Measurements from ENCODE around the gene DYTN. TPM values are rescaled to one million over a fixed set of nuclear protein-coding genes. Genes with fewer than 3 reads are reported as not detected.
A peak's percentile ranks its signal among the peaks of the same experiment; 100 is the strongest.
"Not testable (repeated sequence)": the region's sequence is repeated elsewhere in the genome, so short reads cannot be mapped to it uniquely, and the experiment has no call there.

DYTN gene
- polyA plus RNA-seq (ENCODE audit: insufficient read length in 3 of 3): under 1 TPM in 1 of 3 donors, not detected in 2; 0.13 TPM
- long read RNA-seq, donor 1: 0 reads
- long read RNA-seq, donor 2: 0 reads
- long read RNA-seq, donor 3: 0 reads
- long read RNA-seq, donor 4: 0 reads
- long read RNA-seq, donor 5: 0 reads
- long read RNA-seq, donor 6: 0 reads
- long read RNA-seq, donor 7: 0 reads
- long read RNA-seq, donor 8: 0 reads
- long read RNA-seq, donor 9: 0 reads
- long read RNA-seq, donor 10: 0 reads
- long read RNA-seq, donor 11: 0 reads
- long read RNA-seq, donor 12: 0 reads
- long read RNA-seq, donor 13: 0 reads
- long read RNA-seq, donor 14: 0 reads
- long read RNA-seq, donor 15: 0 reads
- long read RNA-seq, donor 16: 0 reads

- no peak for DNase-seq
Observed at GRCh38 chr2:206718296-206718695, at the start of gene DYTN. TSS of gene DYTN (minus strand) at chr2:206718396. CDS start at chr2:206718279, 117 bp downstream.

- no peak for DNase-seq
Observed at GRCh38 chr2:206766057-206766930, 48.1 kb upstream of the DYTN start.

GRCh38 chr2:206765242-206766056 lies 47.3 kb upstream of the DYTN start, which contains the start of the genes FASTKD2 and MDH1B:
TSS of gene FASTKD2 (plus strand) at chr2:206765606. CDS start at chr2:206766694, 1,088 bp downstream.
TSS of gene MDH1B (minus strand) at chr2:206765328. CDS start at chr2:206765271, 57 bp downstream.
- DNase-seq: peak; percentile 95

GRCh38 chr2:206764673-206765241 lies 46.6 kb upstream of the DYTN start:
- DNase-seq: no peak

GRCh38 chr2:206756816-206757215 lies 38.6 kb upstream of the DYTN start:
- DNase-seq: no peak

GRCh38 chr2:206740800-206741199 lies 22.6 kb upstream of the DYTN start:
- no peak for DNase-seq

GRCh38 chr2:206739271-206739670 lies 21.1 kb upstream of the DYTN start:
- peak; percentile 23 for DNase-seq

GRCh38 chr2:206736935-206737334 lies 18.7 kb upstream of the DYTN start:
- DNase-seq: no peak

- no peak for DNase-seq
Observed at GRCh38 chr2:206733341-206733740, 15.1 kb upstream of the DYTN start.

- no peak for DNase-seq
Observed at GRCh38 chr2:206728277-206729199, 10.3 kb upstream of the DYTN start.

- DNase-seq: no peak
Observed at GRCh38 chr2:206727287-206727686, 9.1 kb upstream of the DYTN start.

- no peak for DNase-seq
Observed at GRCh38 chr2:206723288-206723687, 5.1 kb upstream of the DYTN start.

- DNase-seq: no peak
Observed at GRCh38 chr2:206721256-206721920, 3.2 kb upstream of the DYTN start.

GRCh38 chr2:206716623-206717022 lies 1.6 kb downstream of the DYTN start:
- no peak for DNase-seq

- not testable (repeated sequence) for DNase-seq
Observed at GRCh38 chr2:206715183-206715582, 3.0 kb downstream of the DYTN start.

GRCh38 chr2:206713746-206714145 lies 4.5 kb downstream of the DYTN start:
- no peak for DNase-seq

GRCh38 chr2:206708286-206708685 lies 9.9 kb downstream of the DYTN start:
- DNase-seq: no peak

- DNase-seq: no peak
Observed at GRCh38 chr2:206707164-206707701, 11.0 kb downstream of the DYTN start.

- DNase-seq: no peak
Observed at GRCh38 chr2:206701952-206702605, 16.1 kb downstream of the DYTN start.
